Fibroblast of mammary gland (primary cell): Measurements from ENCODE around the gene SSUH2.

ENCODE experiments used
- DNase-seq: peaks from one replicate; pipeline ENCODE4 v3.0.0-alpha.2; 2010; ENCODE audit warnings: low read depth
- H3K4me3 ChIP-seq: 2 replicates; pipeline ENCODE4 v1.5.1; 2011; ENCODE audit warnings: low read depth, mild to moderate bottlenecking, low read length, moderate library complexity; ENCODE audit not compliant: control insufficient read depth
- CTCF ChIP-seq: conservative IDR thresholded peaks from 2 replicates; pipeline ENCODE4 v1.5.1; 2011; ENCODE audit warnings: low read depth, low read length, inconsistent platforms; ENCODE audit not compliant: control insufficient read depth, insufficient read depth

The SSUH2 gene

GRCh38 chr3:8599146-8599545 lies 45.5 kb downstream of the SSUH2 start:
- no peak overlapping the region for H3K4me3 ChIP-seq
- no peak for DNase-seq
- no peak for TF ChIP-seq CTCF

GRCh38 chr3:8597219-8597853 lies 47.3 kb downstream of the SSUH2 start:
- DNase-seq, result no peak
- no peak overlapping the region for H3K4me3 ChIP-seq
- TF ChIP-seq CTCF, result no peak

GRCh38 chr3:8596321-8597218 lies 48.0 kb downstream of the SSUH2 start:
- no peak for DNase-seq
- no peak for TF ChIP-seq CTCF

GRCh38 chr3:8595695-8596115 lies 48.9 kb downstream of the SSUH2 start:
- no peak for DNase-seq
- no peak for TF ChIP-seq CTCF
- no peak overlapping the region for H3K4me3 ChIP-seq

More at GRCh38 chr3:8596321-8597218, 48.0 kb downstream of the SSUH2 start:
- no peak overlapping the region for H3K4me3 ChIP-seq

GRCh38 chr3:8595252-8595651 lies 49.3 kb downstream of the SSUH2 start:
- no peak for TF ChIP-seq CTCF
- no peak for DNase-seq
- H3K4me3 ChIP-seq, result no peak overlapping the region

- TF ChIP-seq CTCF, result no peak
- DNase-seq, result no peak
- H3K4me3 ChIP-seq, result no peak overlapping the region
Observed at GRCh38 chr3:8593021-8593827, 51.4 kb downstream of the SSUH2 start.
